Ramos (cell line): Measurements from ENCODE around the gene LRRC10B.

Experiments used
- in situ Hi-C: fragments of 300-500 bp; cut with MboI; formaldehyde crosslinking; loops from one replicate; pipeline ENCODE4 v1.14.3; 2022; ENCODE audit warnings: low sequenced_read_pairs; ENCODE audit not compliant: unreplicated experiment

The LRRC10B gene

DNA sequence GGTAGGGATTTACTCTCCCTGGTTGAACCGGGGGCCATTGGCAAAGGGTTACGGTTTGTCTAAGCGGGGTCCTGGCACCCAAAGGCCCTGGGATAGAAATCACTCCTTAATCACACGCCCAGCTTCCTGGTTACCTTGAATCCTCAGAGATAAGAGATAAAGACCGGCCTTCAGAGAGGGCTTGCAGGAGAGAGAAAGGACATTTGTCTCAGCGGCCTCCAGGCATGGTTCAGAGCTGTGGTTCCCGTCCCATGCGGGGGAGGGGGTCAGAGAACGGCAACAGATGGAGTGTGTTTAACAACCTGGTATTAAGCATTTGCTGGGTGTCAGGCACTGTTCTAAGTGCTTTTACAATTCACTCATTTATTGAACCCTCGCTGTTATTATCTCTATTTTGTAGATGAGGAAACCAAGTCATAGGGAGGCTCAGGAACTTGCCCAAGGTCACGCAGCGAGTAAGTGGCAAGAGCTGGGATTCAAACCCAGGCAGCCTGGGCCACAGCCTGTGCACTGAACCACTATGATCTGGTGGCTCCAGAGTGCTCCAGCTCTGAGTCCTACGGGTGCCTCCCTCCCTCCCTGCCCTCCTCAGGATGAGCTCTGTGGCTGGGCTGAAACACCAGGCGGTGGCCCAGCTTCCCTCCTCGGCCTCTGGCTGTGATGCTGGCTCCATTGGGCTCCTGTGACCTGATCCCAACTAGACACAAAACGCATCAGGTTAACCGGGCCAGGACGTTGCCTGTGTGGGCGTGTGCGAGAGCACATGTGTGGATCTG lies 18.6 kb downstream of the LRRC10B start:
- in situ Hi-C loops = no loop called here

DNA sequence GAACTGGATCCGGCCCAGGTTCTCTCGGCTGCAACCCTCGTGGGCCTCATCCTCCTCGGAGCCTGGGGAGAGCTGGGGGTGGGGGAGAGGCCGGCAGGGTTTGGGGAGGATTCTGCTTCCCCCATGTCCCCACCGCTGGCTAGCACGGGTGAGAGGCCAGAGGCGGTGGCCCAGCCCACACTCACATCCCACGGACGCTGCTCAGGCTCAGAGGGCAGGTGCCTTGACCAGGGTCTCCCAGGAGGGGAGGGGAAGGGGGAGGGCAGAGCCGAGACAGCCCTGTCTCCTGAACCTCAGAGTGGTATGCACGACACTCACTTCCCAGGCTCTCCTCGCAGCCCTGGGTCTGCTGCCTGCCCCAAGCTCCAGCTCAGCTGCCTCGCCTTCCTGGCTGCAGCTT lies 19.6 kb downstream of the LRRC10B start:
- in situ Hi-C loops = no loop called here

DNA sequence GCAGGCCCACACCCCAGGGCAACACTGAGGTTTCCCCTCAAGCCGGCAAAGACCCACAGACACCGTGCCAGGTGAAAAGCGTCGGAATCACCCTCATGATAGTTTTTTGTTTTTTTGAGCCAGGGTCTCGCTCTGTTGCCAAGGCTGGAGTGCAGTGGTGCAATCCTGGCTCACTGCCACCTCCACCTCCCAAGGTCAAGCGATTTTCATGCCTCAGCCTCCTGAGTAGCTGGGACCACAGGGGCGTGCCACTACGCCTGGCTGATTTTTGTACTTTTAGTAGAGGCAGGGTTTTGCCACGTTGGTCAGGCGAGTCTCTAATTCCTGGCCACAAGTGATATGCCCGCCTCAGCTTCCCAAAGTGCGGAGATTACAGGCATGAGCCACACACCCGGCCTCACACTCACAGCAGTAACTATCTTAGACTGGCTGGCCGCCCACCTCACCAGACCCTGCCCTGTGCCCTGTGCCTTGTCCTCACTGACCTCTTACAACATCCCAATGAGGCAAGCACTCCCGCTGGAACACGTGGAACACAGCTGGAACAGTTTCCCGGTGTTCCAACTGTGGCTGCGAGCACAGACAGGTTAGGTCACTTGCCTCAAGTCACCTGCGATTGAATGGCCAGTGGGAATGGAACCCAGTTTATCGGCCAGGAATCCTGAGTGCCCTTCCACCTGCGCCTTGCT lies 21.1 kb downstream of the LRRC10B start:
- in situ Hi-C loops = no loop called here

DNA sequence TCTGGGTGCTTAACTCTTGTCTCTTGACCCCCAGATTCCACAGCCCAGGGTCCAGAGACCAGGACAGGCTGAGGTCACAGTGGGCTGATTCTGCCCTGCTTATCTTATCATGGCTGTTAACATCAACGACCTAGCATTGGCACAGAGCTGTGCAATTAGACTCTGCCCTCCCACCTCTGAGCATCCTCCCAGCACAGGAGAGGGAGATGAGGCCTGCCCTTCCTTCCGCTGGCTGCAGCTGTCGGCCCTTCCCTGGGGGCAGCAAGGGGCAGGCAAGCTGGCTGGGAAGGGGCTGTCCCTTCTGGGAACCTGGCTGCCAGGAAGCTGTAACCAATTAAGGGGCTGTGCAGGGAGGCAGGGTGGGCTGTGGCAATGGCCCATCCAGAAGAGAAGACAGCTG lies 22.5 kb downstream of the LRRC10B start:
- in situ Hi-C loops = no loop called here

DNA sequence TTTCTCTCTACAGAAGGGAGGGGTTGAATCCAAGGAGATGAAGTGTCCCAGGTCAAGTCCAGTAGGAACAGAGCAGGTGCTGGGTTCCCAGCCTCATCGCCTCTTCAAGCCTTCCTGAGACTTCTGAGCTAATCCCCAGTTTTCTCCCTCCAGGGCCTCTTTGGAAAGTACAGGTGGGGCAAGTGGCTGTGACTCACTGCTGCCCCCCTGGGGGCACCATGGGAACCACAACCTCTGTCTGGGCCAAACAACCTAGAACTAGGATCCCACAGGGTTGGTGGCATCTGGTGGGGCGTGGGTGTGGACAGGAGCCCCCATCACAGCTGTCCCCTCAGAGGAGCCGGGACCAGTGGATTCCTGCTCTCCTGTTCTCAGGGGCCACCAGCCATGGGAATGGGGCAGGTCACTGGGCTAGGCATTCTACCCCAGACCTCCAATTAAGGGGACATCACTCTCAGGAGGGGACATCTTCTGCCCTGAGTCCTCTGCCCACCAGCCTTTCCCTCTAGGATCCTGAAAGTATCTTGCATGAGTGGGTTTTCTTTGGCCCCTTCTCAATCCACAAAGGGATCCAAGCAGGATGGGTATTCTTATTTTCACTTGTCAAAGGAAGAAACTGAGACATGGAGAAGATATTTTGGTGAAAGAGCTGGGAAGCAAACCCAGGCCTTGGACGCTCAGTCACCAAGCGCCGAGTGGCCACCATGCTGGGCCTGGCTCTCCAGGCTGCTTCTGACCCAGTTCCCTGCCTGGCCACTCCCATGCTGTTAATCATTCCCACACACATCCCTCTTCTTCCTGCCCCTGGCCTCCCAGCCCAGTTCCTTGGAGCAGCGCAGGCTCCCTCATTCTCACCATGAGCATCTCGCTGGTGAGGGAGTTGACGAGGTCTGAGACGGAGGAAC lies 23.8 kb downstream of the LRRC10B start:
- in situ Hi-C loops = no loop called here

DNA sequence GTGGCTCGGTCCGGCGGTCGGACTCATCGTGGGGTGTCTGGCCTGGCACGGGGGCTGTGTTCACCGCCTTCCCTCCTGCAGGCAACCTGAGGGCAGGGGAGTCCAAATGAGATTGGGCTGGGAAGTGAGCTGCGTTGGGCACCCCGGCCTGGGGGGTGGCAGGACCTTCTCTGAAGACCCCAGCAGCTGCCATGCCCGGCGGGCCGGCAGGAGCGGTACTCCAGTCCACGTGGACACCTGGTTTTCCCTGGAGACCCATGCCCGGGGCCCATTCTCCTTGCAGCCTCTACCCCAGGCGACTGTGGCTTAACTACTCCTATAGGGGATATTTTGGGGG lies 24.5 kb downstream of the LRRC10B start:
- in situ Hi-C loops = no loop called here

DNA sequence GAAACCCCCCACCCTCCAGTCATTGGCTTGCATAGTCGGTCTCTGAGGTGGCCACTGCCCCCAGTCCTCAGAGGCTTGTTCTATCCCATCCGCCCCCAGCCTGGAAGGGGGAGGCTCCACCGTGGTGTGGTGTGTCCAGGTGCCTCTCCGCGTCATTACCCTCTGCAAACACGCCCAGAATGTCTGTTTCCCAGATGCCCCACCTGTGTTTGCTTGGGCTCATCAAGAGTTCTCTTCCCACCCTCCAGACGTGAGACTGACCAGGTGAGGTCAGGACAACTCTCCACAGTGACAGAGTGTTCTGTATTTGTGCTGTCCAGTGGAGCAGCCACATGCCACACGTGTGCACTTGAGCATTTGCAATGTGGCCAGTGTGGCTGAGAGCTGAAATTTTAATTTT lies 24.9 kb downstream of the LRRC10B start:
- in situ Hi-C loops = no loop called here

DNA sequence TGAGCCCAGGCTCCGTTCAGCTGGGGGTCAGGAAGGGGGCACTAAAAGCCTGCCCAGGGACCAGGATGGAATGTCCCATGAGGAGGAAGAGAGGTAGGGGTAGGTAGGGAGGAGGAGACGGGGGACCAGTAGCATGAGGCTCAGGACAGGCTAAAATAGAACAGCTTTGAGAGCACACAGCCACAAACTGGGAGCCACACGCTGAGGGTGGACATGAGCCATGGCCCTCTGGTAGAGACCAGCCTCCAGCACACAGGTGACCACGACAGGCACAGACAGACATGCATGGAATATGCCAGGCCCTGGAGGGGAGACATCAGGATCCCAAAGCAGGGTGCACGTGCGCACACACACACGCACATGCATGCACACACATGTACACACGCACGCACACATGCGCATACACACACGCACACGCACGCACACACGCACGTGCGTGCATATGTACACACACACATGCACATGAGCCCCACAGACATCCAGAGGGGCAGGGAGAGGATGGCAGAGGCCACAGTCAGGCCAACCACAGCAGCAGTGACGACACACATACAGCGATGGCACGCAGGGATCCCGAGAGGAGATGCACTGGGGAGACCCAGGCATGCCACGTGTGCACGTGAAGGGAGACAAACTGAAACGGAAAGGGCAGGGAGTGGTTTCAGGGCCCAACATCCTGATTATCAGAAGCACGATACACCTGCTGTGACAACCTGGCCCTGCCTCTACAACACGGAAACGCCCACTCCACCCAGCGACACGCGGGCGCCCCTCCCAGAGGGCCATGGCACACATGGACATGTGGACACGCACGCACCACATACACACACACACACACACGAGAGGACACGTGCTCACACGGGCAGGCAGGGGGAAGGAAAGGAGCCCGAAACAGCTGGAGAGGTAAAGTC lies 25.7 kb downstream of the LRRC10B start:
- in situ Hi-C loops = no loop called here

DNA sequence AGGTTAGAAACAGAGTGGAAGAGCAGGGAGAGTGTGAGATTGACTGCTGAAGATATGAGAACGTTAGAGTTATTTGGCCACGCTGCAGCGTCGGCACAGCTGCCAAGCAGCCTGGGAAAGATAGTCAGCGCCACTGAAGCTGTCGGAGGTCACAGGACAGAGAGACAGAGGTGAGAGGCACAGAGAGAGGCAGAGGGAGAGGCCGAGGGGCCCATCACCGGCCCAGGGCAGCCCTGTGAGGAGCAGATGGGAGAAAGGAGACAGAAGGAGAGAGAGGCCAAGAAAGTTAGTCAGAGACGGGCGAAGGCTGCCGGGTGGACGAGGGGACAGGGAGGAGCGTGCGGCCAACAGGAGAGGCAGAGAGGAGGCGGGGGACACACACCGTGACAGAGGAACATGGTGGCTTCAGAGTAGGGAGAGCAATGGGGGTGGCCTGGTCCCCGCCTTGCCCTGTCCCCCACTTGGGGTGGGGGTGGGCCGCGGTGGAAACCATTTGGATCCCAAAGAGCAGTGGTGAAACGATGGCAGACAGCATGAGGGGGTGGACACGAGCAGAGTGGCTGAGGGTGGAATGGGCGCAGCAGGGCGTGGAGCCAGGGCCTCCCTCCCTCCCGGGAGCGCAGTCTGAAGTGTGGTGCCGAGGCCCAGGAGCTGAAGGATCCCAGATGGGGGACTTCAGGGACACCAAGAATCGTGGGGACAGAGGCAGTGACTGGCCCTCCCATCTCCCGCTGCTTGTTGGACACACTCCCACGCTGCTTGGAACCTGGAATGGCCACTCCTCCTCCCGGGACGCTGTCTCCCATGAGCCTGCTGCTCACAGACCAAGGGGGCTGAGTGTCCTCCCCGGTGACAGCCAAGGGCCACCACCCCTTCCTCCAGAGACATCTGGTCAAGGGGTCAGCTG lies 26.6 kb downstream of the LRRC10B start:
- in situ Hi-C loops = no loop called here

DNA sequence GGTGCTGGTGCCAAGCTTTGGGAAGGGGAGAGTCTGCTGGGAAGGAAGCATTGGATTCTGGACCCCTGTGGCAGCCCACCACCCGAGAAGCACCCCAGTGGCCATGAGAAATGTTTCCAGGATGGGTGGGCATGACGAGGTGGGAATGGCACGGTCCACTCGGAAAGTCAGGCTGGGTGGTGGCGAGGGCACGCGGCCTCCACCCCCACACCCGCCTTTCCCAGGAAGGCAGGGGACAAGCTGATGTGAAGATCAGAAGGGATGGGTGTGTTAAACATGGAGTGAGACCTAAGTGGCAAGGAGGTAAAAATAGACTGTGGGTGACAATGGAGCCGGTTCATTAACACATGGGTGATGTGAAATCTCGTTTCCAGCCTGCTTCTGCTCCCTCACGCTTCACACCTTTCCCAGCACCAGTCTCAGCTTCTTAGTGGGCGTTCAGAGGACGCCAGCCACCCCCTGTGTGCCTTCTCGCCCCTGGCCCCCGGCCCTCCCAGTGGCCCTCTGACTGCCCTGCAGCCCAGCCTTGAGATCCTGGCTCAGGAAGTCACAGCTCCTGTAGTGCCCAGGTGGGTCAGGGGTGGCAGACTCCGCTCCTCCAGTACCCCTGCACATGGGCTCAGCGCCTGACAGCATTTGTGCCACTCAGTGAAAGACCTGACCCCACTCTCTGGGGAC lies 27.6 kb downstream of the LRRC10B start:
- in situ Hi-C loops = no loop called here

DNA sequence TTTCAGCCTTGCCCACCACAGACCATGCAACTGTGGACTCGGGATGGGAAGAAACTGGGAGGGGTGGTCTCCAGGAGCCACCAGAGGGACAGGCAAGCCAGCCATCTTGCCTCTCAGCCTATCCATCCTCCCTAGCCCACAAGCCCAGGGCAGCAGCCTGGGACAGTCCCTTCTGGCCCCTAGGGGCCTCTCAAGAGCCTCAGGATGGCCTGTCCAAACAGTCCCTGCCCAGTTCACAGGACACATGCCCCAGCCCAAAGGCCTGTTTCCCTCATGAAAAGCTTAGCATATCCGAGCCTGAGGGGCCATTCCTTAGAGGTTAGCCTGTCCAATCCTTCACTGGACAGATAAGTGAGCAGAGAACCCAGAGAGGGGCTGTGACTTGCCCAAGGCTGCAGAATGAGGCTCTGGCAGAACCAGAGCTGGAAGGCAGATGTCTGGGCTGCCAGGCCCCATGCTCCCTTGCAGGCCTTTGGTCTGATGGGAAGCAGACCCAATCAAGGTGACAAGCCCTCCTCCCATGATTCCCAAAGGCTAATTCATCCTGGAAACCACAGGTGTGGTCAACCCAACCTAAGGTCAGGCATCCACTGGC lies 28.2 kb downstream of the LRRC10B start:
- in situ Hi-C loops = no loop called here

DNA sequence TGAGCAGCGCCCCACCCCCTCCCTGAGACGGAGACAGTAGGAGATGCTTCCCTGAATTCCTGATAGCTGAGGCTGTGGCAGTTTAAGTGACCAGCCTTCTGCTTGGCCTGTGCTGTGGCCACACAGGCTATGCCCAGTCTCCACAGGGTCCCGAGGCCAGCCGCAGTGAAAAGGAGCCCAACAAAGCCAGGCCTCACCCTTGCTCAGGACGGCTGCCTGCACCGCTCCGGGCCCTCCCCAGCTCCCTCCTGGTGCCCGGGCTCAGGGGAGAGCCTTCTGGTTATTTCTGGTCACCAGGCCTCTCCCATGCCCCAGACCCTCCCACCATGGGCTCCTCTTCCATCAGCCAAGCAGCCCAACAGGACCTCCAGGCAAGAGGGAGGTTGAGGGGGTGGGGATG lies 28.8 kb downstream of the LRRC10B start:
- in situ Hi-C loops = no loop called here

DNA sequence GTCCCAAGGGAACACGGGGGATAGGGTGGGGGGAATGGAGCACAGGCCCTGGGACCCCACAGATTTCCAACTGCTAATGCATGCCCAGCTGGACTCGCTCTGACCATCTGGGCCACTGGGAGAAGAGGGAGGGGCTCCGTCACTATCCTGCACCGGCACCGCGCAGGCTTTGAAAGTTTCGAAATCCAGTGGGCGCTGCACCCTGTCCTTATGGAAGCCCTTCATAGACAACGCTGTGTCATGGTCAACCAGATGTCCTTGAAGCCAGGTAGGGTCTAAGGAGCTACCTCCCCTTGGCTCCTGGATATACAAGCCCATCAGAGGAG lies 30.1 kb downstream of the LRRC10B start:
- in situ Hi-C loops = no loop called here

DNA sequence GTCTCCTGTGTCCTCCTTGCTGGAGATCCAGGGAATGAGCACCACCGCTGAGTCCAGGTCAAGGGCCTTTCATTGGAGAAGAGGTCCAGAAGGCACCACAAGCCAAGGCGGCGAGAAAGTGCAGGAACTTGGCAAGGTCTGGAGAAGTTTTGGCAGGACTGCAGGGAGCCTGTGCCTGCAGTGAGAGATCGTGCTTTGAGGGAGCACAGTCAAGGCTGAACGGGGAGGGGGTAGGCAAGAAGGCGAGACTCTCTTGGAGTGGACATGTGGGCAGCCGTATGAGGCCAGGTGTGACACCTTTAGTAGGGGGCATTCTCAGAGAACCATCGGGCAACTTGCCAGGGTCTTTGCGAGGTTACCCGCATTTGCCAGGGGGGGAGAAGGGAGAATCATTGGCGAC lies 30.5 kb downstream of the LRRC10B start:
- in situ Hi-C loops = no loop called here

DNA sequence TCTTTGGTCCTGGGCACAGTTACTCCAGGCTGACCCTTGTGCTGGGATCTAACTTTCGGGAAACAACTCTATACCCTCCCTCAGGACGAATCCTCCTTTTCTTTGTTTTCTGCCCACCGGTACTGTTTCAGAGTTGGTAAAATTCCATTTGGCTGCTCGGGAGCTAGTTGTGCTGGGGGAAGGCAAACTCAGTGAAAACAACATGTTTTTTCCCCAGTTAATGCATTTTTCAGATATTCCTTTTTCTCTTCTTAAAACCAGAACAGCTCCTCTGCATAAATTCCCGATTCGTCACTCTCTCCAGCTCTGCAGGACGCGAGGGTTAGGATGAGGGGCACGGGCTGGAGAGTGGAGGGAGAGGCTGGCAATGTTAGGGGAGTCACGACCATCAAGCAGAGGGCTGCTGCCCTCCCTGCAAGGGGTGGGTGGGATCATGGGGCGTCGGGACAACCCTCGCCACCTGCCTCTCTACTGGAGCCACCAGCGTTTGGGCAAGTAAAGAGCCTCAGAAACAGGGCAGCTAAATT lies 31.3 kb downstream of the LRRC10B start:
- in situ Hi-C loops = no loop called here

DNA sequence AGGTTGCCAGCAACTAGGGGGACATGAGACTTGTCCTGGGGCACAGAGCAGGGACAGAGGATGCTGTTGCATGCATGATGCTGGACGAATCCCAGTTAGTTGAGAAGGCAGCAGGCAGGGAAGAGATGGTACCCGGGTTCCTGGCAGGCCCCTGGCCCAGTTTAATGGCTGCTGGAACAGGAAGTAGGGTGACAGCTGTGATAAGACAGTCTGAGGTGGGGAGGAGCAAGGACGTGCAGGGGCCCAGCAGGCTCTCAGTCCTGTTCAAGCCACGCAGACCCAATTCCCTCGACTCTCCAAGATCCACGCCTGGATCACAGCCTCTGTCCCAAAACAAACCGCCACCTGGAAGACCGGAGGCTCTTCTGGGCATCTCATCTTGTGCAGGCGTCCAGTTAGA lies 32.0 kb downstream of the LRRC10B start:
- in situ Hi-C loops = no loop called here

DNA sequence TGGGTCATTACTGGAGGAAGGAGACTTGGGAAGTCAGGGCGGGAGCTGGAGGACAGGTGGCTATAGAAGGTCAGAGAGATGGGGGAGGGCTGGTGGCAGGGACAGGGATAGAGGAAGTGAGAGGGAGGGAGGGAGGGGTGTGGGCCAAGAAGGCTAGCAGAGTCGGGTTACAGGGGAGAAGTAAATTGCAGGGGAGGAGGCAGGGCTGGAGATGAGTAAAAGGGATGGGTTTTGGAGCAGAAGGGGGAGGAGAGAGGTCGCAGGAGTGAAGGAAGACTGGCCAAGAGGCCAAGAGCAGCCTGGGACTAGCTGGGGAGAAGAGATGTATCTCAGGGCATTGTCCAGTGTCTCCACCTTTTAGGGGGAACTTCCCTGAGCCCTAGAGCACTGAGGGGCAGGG lies 33.0 kb downstream of the LRRC10B start:
- in situ Hi-C loops = no loop called here

DNA sequence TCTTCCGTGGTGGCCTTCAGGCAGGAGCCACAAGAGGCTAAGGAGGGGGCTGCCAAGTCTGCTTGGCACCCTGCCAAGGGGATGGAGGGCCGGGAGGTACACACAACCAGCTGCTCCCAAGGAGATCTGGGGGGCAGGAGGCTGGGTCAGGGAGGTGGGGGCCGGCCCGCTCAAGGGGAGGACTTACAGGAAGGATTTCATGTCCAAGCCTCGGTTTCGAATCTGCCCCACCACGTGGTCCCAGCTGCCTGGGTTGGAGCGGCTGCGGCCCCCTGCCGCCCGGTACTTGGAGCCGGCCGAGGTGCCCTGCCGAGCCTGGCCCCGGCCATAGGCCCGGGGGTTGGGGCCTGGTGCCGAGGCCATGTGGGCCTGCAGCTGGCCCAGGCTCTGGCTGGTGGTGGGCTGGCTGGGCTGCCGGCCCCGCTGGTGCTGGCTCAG lies 33.5 kb downstream of the LRRC10B start:
- in situ Hi-C loops = no loop called here
